Measurements from ENCODE around the gene PDE7B.

Gene PDE7B

GRCh38 chr6:135939208-135939591, 87.7 kb downstream of the PDE7B start:
- Mint-ChIP-seq H3K27me3 (no peaks in the 10 kb centered on the region), H3K9me3 (no peaks in the 10 kb centered on the region), H3K4me3 (no peak overlapping the region), H3K36me3 (no peaks in the 10 kb centered on the region), H3K4me1 (no peaks in the 10 kb centered on the region), H3K27ac (no peak overlapping the region)
- no peak for DNase-seq
- CTCF ChIA-PET = interaction anchor here (0.7 to 1.5 kb wide), 2 partner anchors 262 to 403 kb away, joined by 3 to 8 read pairs; no protein-coding TSS in a partner anchor

- no peak for DNase-seq
Measured at GRCh38 chr6:135940616-135941167, 89.2 kb downstream of the PDE7B start.

GRCh38 chr6:135941275-135942025, 89.9 kb downstream of the PDE7B start:
- no peaks in the 10 kb centered on the region for H3K36me3 Mint-ChIP-seq
- DNase-seq = no peak

More at GRCh38 chr6:135940616-135941167, 89.2 kb downstream of the PDE7B start:
- Mint-ChIP-seq H3K27ac (no peak overlapping the region), H3K27me3 (no peaks in the 10 kb centered on the region), H3K36me3 (no peaks in the 10 kb centered on the region), H3K4me3 (no peak overlapping the region), H3K9me3 (no peaks in the 10 kb centered on the region), H3K4me1 (no peaks in the 10 kb centered on the region)
- CTCF ChIA-PET = interaction anchor here (0.6 to 1.5 kb wide), 2 partner anchors 31 to 135 kb away, joined by 3 to 4 read pairs; no protein-coding TSS in a partner anchor

GRCh38 chr6:135944120-135944519, 92.6 kb downstream of the PDE7B start:
- H3K4me1 Mint-ChIP-seq = no peaks in the 10 kb centered on the region
- no peak for DNase-seq
- H3K27me3 Mint-ChIP-seq = no peaks in the 10 kb centered on the region
- no peaks in the 10 kb centered on the region for H3K36me3 Mint-ChIP-seq
- CTCF ChIA-PET = interaction anchor here (1.2 kb wide), 1 partner anchor 10 kb away, joined by 3 read pairs; no protein-coding TSS in a partner anchor
- no peak overlapping the region for H3K4me3 Mint-ChIP-seq
- no peaks in the 10 kb centered on the region for H3K9me3 Mint-ChIP-seq
- H3K27ac Mint-ChIP-seq = no peak overlapping the region

More at GRCh38 chr6:135941275-135942025, 89.9 kb downstream of the PDE7B start:
- no peak overlapping the region for H3K4me3 Mint-ChIP-seq
- CTCF ChIA-PET = interaction anchor here (0.6 to 1.5 kb wide), 2 partner anchors 32 to 136 kb away, joined by 3 to 4 read pairs; no protein-coding TSS in a partner anchor
- H3K27ac Mint-ChIP-seq = no peak overlapping the region
- no peaks in the 10 kb centered on the region for H3K4me1 Mint-ChIP-seq
- no peaks in the 10 kb centered on the region for H3K9me3 Mint-ChIP-seq
- no peaks in the 10 kb centered on the region for H3K27me3 Mint-ChIP-seq

- no peaks in the 10 kb centered on the region for H3K27me3 Mint-ChIP-seq
- CTCF ChIA-PET = no interaction called here
- H3K4me1 Mint-ChIP-seq = no peaks in the 10 kb centered on the region
- H3K4me3 Mint-ChIP-seq = no peak overlapping the region
- H3K36me3 Mint-ChIP-seq = no peaks in the 10 kb centered on the region
- H3K27ac Mint-ChIP-seq = no peak overlapping the region
- no peak for DNase-seq
- H3K9me3 Mint-ChIP-seq = no peaks in the 10 kb centered on the region
Measured at GRCh38 chr6:135946674-135947073, 95.2 kb downstream of the PDE7B start.

- no peak for DNase-seq
- H3K27ac Mint-ChIP-seq = no peak overlapping the region
- H3K27me3 Mint-ChIP-seq = no peaks in the 10 kb centered on the region
- CTCF ChIA-PET = no interaction called here
- no peaks in the 10 kb centered on the region for H3K36me3 Mint-ChIP-seq
- H3K4me1 Mint-ChIP-seq = no peaks in the 10 kb centered on the region
- H3K4me3 Mint-ChIP-seq = no peak overlapping the region
- H3K9me3 Mint-ChIP-seq = no peaks in the 10 kb centered on the region
Measured at GRCh38 chr6:135950669-135951068, 99.2 kb downstream of the PDE7B start.

- no peak overlapping the region for H3K4me3 Mint-ChIP-seq
- CTCF ChIA-PET = no interaction called here
- H3K4me1 Mint-ChIP-seq = no peaks in the 10 kb centered on the region
- no peaks in the 10 kb centered on the region for H3K36me3 Mint-ChIP-seq
- no peaks in the 10 kb centered on the region for H3K27me3 Mint-ChIP-seq
- H3K9me3 Mint-ChIP-seq = no peaks in the 10 kb centered on the region
- H3K27ac Mint-ChIP-seq = no peak overlapping the region
- no peak for DNase-seq
Measured at GRCh38 chr6:135951169-135951568, 99.7 kb downstream of the PDE7B start.

- no peak for DNase-seq
- Mint-ChIP-seq H3K36me3 (no peaks in the 10 kb centered on the region), H3K27me3 (no peaks in the 10 kb centered on the region), H3K27ac (no peak overlapping the region), H3K4me3 (no peak overlapping the region), H3K9me3 (no peaks in the 10 kb centered on the region), H3K4me1 (no peaks in the 10 kb centered on the region)
- CTCF ChIA-PET = no interaction called here
Measured at GRCh38 chr6:135953818-135954217, 102.3 kb downstream of the PDE7B start.

- no peak for DNase-seq
- no peak overlapping the region for H3K4me3 Mint-ChIP-seq
- no peak overlapping the region for H3K27ac Mint-ChIP-seq
- no peaks in the 10 kb centered on the region for H3K27me3 Mint-ChIP-seq
- H3K4me1 Mint-ChIP-seq = no peaks in the 10 kb centered on the region
- CTCF ChIA-PET = interaction anchor here (0.5 to 1.1 kb wide), 2 partner anchors 10 to 180 kb away, joined by 3 read pairs; no protein-coding TSS in a partner anchor
- no peaks in the 10 kb centered on the region for H3K9me3 Mint-ChIP-seq
- H3K36me3 Mint-ChIP-seq = no peaks in the 10 kb centered on the region
Measured at GRCh38 chr6:135955099-135955498, 103.6 kb downstream of the PDE7B start.

- Mint-ChIP-seq H3K4me3 (no peak overlapping the region), H3K9me3 (no peaks in the 10 kb centered on the region), H3K4me1 (no peaks in the 10 kb centered on the region), H3K27ac (no peak overlapping the region), H3K36me3 (no peaks in the 10 kb centered on the region), H3K27me3 (no peaks in the 10 kb centered on the region)
- DNase-seq = no peak
- CTCF ChIA-PET = no interaction called here
Measured at GRCh38 chr6:135962731-135963130, 111.2 kb downstream of the PDE7B start.

- H3K36me3 Mint-ChIP-seq = no peaks in the 10 kb centered on the region
- H3K9me3 Mint-ChIP-seq = no peaks in the 10 kb centered on the region
- CTCF ChIA-PET = no interaction called here
- H3K27me3 Mint-ChIP-seq = no peaks in the 10 kb centered on the region
- no peak for DNase-seq
- H3K4me3 Mint-ChIP-seq = no peak overlapping the region
- H3K27ac Mint-ChIP-seq = no peak overlapping the region
- no peaks in the 10 kb centered on the region for H3K4me1 Mint-ChIP-seq
Measured at GRCh38 chr6:135970750-135971149, 119.2 kb downstream of the PDE7B start.

GRCh38 chr6:135971351-135971750, 119.8 kb downstream of the PDE7B start:
- H3K27ac Mint-ChIP-seq = no peak overlapping the region
- no peaks in the 10 kb centered on the region for H3K27me3 Mint-ChIP-seq
- no peaks in the 10 kb centered on the region for H3K9me3 Mint-ChIP-seq
- no peak overlapping the region for H3K4me3 Mint-ChIP-seq
- CTCF ChIA-PET = no interaction called here
- DNase-seq = no peak
- H3K36me3 Mint-ChIP-seq = no peaks in the 10 kb centered on the region
- H3K4me1 Mint-ChIP-seq = no peaks in the 10 kb centered on the region

GRCh38 chr6:135972150-135972549, 120.6 kb downstream of the PDE7B start:
- H3K4me1 Mint-ChIP-seq = no peaks in the 10 kb centered on the region
- no peak overlapping the region for H3K4me3 Mint-ChIP-seq
- no peaks in the 10 kb centered on the region for H3K36me3 Mint-ChIP-seq
- no peak overlapping the region for H3K27ac Mint-ChIP-seq
- CTCF ChIA-PET = no interaction called here
- DNase-seq = no peak
- no peaks in the 10 kb centered on the region for H3K9me3 Mint-ChIP-seq
- H3K27me3 Mint-ChIP-seq = no peaks in the 10 kb centered on the region

- Mint-ChIP-seq H3K27ac (no peak overlapping the region), H3K4me3 (no peak overlapping the region), H3K9me3 (no peaks in the 10 kb centered on the region), H3K36me3 (no peaks in the 10 kb centered on the region), H3K27me3 (no peaks in the 10 kb centered on the region), H3K4me1 (no peaks in the 10 kb centered on the region)
- CTCF ChIA-PET = no interaction called here
- no peak for DNase-seq
Measured at GRCh38 chr6:135972586-135972985, 121.1 kb downstream of the PDE7B start.

- no peak for DNase-seq
Measured at GRCh38 chr6:135974426-135974825, 122.9 kb downstream of the PDE7B start.

More at GRCh38 chr6:135974426-135974825, 122.9 kb downstream of the PDE7B start:
- Mint-ChIP-seq H3K27me3 (no peaks in the 10 kb centered on the region), H3K36me3 (no peaks in the 10 kb centered on the region), H3K4me1 (no peaks in the 10 kb centered on the region), H3K9me3 (no peaks in the 10 kb centered on the region), H3K4me3 (no peak overlapping the region), H3K27ac (no peak overlapping the region)
- CTCF ChIA-PET = no interaction called here
